ENCODE data around the gene ITPRID2.
"Not testable (repeated sequence)": the region's sequence is repeated elsewhere in the genome, so short reads cannot be mapped to it uniquely, and the experiment has no call there.

ITPRID2 gene

DNA sequence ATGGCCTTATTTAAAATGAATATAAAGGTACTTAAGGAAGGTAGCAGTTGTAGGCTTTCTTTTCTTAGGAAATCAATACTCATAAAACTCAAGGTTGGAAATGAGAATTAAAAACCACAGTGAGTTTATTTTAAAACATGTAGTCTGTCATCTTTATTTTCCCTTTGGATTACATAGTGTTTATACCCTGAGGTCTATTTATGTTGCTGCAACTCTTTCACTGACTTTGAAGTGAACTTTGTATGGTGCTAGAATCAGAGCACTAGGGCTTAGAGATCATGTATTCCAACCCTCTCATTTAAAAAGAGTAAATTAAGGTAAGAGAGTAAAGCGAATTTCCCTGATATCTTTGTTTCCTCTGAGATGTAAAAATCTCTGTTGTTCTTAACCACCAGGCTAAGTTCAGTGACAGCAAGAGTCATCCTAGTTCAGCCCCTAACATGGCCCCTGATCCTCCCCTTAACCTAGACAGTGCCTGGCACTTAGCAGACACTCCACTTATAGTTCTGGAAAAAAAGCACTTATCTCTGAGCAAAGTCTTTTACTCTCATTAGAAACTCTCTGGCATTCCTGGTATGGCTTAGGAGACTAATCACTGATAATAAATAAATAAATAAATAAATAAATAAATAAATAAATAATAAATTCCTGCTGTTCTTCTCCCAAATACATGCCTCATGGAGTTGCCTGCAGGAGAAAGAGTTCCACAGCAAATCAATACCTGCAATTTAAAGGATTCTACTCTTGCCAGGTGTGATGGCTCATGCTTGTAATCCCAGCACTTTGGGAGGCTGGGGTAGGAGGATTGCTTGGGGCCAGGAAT is 61.1 kb downstream of the ITPRID2 start:
- peaks cover 9% of the 10 kb centered on the region for H3K4me1 Mint-ChIP-seq
- no peaks in the 10 kb centered on the region for H3K9me3 Mint-ChIP-seq
- H3K4me3 Mint-ChIP-seq = no peak overlapping the region
- H3K36me3 Mint-ChIP-seq = no peaks in the 10 kb centered on the region
- CTCF ChIA-PET = interaction anchor here (1.3 to 1.5 kb wide), 2 partner anchors 210 to 255 kb away, joined by 4 to 11 read pairs; no protein-coding TSS in a partner anchor
- peaks cover 28% of the 10 kb centered on the region for H3K27me3 Mint-ChIP-seq
- no peak overlapping the region for H3K27ac Mint-ChIP-seq
- DNase-seq = no peak

GRCh38 chr2:181953881-181954537 is 62.5 kb downstream of the ITPRID2 start:
- Mint-ChIP-seq H3K9me3 (no peaks in the 10 kb centered on the region), H3K27ac (no peak overlapping the region), H3K27me3 (peaks cover 21% of the 10 kb centered on the region), H3K4me3 (peak overlapping the region; percentile 9), H3K4me1 (peaks cover 9% of the 10 kb centered on the region), H3K36me3 (no peaks in the 10 kb centered on the region)
- CTCF ChIA-PET = interaction anchor here (0.6 to 1.9 kb wide), 16 partner anchors 9 to 390 kb away, joined by 3 to 11 read pairs (median 3); partner anchors contain the start of gene ITPRID2
- peak; percentile 76 for DNase-seq

GRCh38 chr2:181954538-181954883 is 63.0 kb downstream of the ITPRID2 start:
- Mint-ChIP-seq H3K27ac (no peak overlapping the region), H3K36me3 (no peaks in the 10 kb centered on the region), H3K4me1 (peaks cover 9% of the 10 kb centered on the region), H3K4me3 (no peak overlapping the region), H3K9me3 (no peaks in the 10 kb centered on the region), H3K27me3 (peaks cover 16% of the 10 kb centered on the region)
- DNase-seq = no peak
- CTCF ChIA-PET = interaction anchor here (0.9 to 1.9 kb wide), 7 partner anchors 8 to 215 kb away, joined by 4 to 9 read pairs (median 4); no protein-coding TSS in a partner anchor

- no peak overlapping the region for H3K4me3 Mint-ChIP-seq
- H3K36me3 Mint-ChIP-seq = no peaks in the 10 kb centered on the region
- CTCF ChIA-PET = interaction anchor here (0.9 to 1.9 kb wide), 5 partner anchors 18 to 212 kb away, joined by 4 to 9 read pairs (median 4); no protein-coding TSS in a partner anchor
These were observed 63.5 kb downstream of the ITPRID2 start for GRCh38 chr2:181955010-181955409.

GRCh38 chr2:181955866-181956265 is 64.3 kb downstream of the ITPRID2 start:
- H3K9me3 Mint-ChIP-seq, H3K36me3 Mint-ChIP-seq, H3K27ac Mint-ChIP-seq, H3K4me1 Mint-ChIP-seq, H3K4me3 Mint-ChIP-seq, CTCF ChIA-PET, DNase-seq: not testable (repeated sequence)
- H3K27me3 Mint-ChIP-seq = peaks cover 14% of the 10 kb centered on the region

More at GRCh38 chr2:181955010-181955409, 63.5 kb downstream of the ITPRID2 start:
- Mint-ChIP-seq H3K9me3 (no peaks in the 10 kb centered on the region), H3K4me1 (peaks cover 9% of the 10 kb centered on the region), H3K27me3 (peaks cover 16% of the 10 kb centered on the region), H3K27ac (no peak overlapping the region)
- DNase-seq = no peak

DNA sequence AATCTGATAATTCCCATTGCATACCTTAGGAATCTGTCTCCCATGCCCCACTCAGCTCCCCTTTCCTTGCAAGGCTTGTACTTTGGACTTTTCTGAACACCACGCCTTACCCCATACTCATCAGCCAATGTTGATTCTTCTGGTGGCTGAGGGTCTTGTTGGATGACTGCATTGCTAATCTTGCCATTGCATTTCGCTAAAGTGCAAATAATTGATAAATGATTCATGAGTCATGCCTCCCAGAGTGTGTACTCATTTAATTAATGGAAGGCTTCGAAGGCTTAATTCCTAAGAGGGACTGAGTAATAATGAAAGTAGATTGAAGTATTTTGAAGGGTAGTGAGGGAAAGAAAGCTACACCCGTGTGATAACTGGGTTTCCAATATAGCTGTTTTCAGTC is 66.1 kb downstream of the ITPRID2 start:
- Mint-ChIP-seq H3K36me3 (no peaks in the 10 kb centered on the region), H3K27ac (no peak overlapping the region), H3K27me3 (peaks cover 18% of the 10 kb centered on the region), H3K4me3 (no peak overlapping the region), H3K9me3 (no peaks in the 10 kb centered on the region), H3K4me1 (peaks cover 9% of the 10 kb centered on the region)
- CTCF ChIA-PET = interaction anchor here (0.8 kb wide), 2 partner anchors 215 to 216 kb away, joined by 3 to 4 read pairs; no protein-coding TSS in a partner anchor
- no peak for DNase-seq

GRCh38 chr2:181958726-181959125 is 67.2 kb downstream of the ITPRID2 start:
- Mint-ChIP-seq H3K4me1 (peaks cover 5% of the 10 kb centered on the region), H3K9me3 (no peaks in the 10 kb centered on the region), H3K36me3 (no peaks in the 10 kb centered on the region), H3K27me3 (peaks cover 12% of the 10 kb centered on the region), H3K27ac (no peak overlapping the region), H3K4me3 (no peak overlapping the region)
- no peak for DNase-seq
- CTCF ChIA-PET = no interaction called here

DNA sequence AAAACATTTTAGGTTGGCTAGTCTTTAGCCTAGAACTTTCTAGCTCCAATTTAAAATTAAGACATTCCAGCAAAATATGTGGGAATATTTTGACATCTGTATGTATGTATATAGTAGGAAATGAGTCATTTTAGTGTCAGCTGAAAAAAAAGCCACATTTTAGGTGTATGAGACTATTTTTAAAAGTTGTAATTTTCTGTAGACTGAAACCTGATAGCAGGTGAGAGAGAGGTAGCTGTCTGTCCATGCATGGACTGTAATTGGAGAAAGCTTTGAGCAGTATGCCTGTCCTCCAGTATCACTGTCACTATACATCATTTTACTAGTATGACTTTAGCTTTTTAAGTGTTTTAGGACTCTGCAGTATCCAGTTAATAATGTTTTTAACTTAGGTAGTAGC is 68.0 kb downstream of the ITPRID2 start:
- no peaks in the 10 kb centered on the region for H3K9me3 Mint-ChIP-seq
- H3K4me3 Mint-ChIP-seq = no peak overlapping the region
- no peak overlapping the region for H3K27ac Mint-ChIP-seq
- CTCF ChIA-PET = no interaction called here
- no peaks in the 10 kb centered on the region for H3K4me1 Mint-ChIP-seq
- no peak for DNase-seq
- H3K36me3 Mint-ChIP-seq = no peaks in the 10 kb centered on the region
- peaks cover 8% of the 10 kb centered on the region for H3K27me3 Mint-ChIP-seq

DNA sequence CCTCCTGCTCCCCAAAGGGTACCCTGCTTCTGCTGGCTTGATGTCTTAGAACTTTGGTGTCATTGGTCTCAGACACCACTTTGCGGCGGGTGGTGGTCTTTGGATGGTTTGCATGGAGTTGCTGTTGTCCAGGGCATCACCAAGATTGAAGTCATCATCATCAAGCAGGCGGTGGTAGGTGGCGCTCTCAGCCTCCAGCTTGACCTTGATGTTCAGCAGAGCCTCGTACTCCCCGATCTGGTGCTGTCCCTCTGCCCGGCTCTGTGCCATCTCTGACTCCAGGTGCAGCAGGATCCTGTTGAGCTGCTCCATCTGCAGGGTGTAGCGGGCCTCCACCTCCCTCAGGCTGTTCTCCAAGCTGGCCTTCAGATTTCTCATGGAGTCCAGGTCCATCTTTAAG is 69.6 kb downstream of the ITPRID2 start:
- H3K4me3 Mint-ChIP-seq, H3K36me3 Mint-ChIP-seq, H3K27ac Mint-ChIP-seq, H3K9me3 Mint-ChIP-seq, H3K27me3 Mint-ChIP-seq, DNase-seq, H3K4me1 Mint-ChIP-seq: not testable (repeated sequence)
- CTCF ChIA-PET = interaction anchor here (1.1 kb wide), 1 partner anchor 20 kb away, joined by 3 read pairs; no protein-coding TSS in a partner anchor

GRCh38 chr2:181962142-181962541 is 70.6 kb downstream of the ITPRID2 start:
- CTCF ChIA-PET = interaction anchor here (1.5 kb wide), 1 partner anchor 8 kb away, joined by 7 read pairs; no protein-coding TSS in a partner anchor

GRCh38 chr2:181970160-181970794 is 78.7 kb downstream of the ITPRID2 start:
- Mint-ChIP-seq H3K9me3 (no peaks in the 10 kb centered on the region), H3K27ac (no peak overlapping the region), H3K27me3 (peaks cover 13% of the 10 kb centered on the region), H3K4me1 (no peaks in the 10 kb centered on the region), H3K36me3 (no peaks in the 10 kb centered on the region), H3K4me3 (no peak overlapping the region)
- CTCF ChIA-PET = no interaction called here
- DNase-seq = no peak

More at GRCh38 chr2:181962142-181962541, 70.6 kb downstream of the ITPRID2 start:
- Mint-ChIP-seq H3K27me3 (peaks cover 8% of the 10 kb centered on the region), H3K4me1 (no peaks in the 10 kb centered on the region), H3K9me3 (no peaks in the 10 kb centered on the region), H3K36me3 (no peaks in the 10 kb centered on the region), H3K4me3 (no peak overlapping the region), H3K27ac (no peak overlapping the region)
- DNase-seq = no peak

GRCh38 chr2:181971032-181971431 is 79.5 kb downstream of the ITPRID2 start:
- H3K9me3 Mint-ChIP-seq = no peaks in the 10 kb centered on the region
- CTCF ChIA-PET = no interaction called here
- H3K27ac Mint-ChIP-seq = no peak overlapping the region
- H3K4me3 Mint-ChIP-seq = no peak overlapping the region
- H3K36me3 Mint-ChIP-seq = no peaks in the 10 kb centered on the region
- H3K27me3 Mint-ChIP-seq = peaks cover 13% of the 10 kb centered on the region
- DNase-seq = no peak
- no peaks in the 10 kb centered on the region for H3K4me1 Mint-ChIP-seq

DNA sequence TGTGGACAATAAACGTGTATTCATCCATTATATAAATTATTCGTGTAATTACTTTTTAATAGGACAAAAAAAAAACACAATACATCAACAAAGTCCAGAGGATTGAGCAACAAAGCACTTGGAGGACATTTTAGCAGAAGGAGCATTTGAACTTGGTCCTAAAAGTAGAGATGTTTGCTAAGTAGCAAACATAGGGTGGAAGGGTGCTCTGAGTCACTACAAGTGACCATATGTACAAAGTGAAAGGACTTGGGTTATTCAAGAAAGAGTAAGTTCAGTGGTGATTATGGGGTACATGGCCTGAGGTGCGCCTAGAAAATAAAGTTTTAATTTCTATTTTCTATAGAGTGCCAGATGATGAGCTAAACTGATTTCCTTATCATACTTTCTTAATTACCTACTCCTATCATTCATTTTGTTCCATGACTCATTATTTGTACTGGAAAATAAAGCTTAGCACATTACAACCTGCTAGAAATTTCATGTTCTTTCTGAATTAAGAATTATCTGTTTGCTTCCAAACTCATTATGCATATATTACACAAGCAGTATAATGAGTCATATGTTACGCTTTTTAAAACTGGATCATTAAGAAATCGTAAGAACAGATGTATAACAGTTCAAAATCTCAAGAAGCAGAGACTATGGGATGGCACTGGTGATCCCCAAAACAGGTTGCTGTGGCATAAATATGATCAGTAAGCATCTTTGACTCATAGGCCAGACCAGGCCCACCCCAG is 81.1 kb downstream of the ITPRID2 start:
- Mint-ChIP-seq H3K27ac (no peak overlapping the region), H3K9me3 (no peaks in the 10 kb centered on the region), H3K4me1 (no peaks in the 10 kb centered on the region), H3K36me3 (no peaks in the 10 kb centered on the region), H3K4me3 (no peak overlapping the region), H3K27me3 (peaks cover 9% of the 10 kb centered on the region)
- no peak for DNase-seq
- CTCF ChIA-PET = no interaction called here
